ENCODE data around the gene EPHA1.

The EPHA1 gene

GRCh38 chr7:143375298-143376034 is 33.2 kb downstream of the EPHA1 start:
- no peak for DNase-seq (ENCODE audit: low read depth in 1 of 2, low spot score in 1 of 2)

- DNase-seq (ENCODE audit: low read depth in 1 of 2, low spot score in 1 of 2), result no peak
Observed at GRCh38 chr7:143374561-143374960, 34.1 kb downstream of the EPHA1 start.

- no peak for DNase-seq (ENCODE audit: low read depth in 1 of 2, low spot score in 1 of 2)
Observed at GRCh38 chr7:143373255-143373794, 35.3 kb downstream of the EPHA1 start.

GRCh38 chr7:143372070-143372469 is 36.6 kb downstream of the EPHA1 start:
- no peak for DNase-seq (ENCODE audit: low read depth in 1 of 2, low spot score in 1 of 2)

GRCh38 chr7:143369678-143370651 is 38.7 kb downstream of the EPHA1 start:
- DNase-seq (ENCODE audit: low read depth in 1 of 2, low spot score in 1 of 2), result no peak

- no peak for DNase-seq (ENCODE audit: low read depth in 1 of 2, low spot score in 1 of 2)
Observed at GRCh38 chr7:143368387-143368786, 40.3 kb downstream of the EPHA1 start.

GRCh38 chr7:143367972-143368371 is 40.7 kb downstream of the EPHA1 start:
- DNase-seq (ENCODE audit: low read depth in 1 of 2, low spot score in 1 of 2), result no peak

- DNase-seq (ENCODE audit: low read depth in 1 of 2, low spot score in 1 of 2), result no peak
Observed at GRCh38 chr7:143363016-143363937, 45.4 kb downstream of the EPHA1 start.

- DNase-seq (ENCODE audit: low read depth in 1 of 2, low spot score in 1 of 2), result no peak
Observed at GRCh38 chr7:143362131-143363015, 46.3 kb downstream of the EPHA1 start, which contains the start of gene FAM131B. TSS of gene FAM131B (minus strand) at chr7:143362713. CDS start at chr7:143362603, 110 bp downstream.

- DNase-seq (ENCODE audit: low read depth in 1 of 2, low spot score in 1 of 2), result no peak
Observed at GRCh38 chr7:143361552-143362130, 47.0 kb downstream of the EPHA1 start.

GRCh38 chr7:143360788-143361551 is 47.7 kb downstream of the EPHA1 start:
- no peak for DNase-seq (ENCODE audit: low read depth in 1 of 2, low spot score in 1 of 2)

GRCh38 chr7:143359771-143360353 is 48.8 kb downstream of the EPHA1 start:
- no peak for DNase-seq (ENCODE audit: low read depth in 1 of 2, low spot score in 1 of 2)

- DNase-seq (ENCODE audit: low read depth in 1 of 2, low spot score in 1 of 2), result no peak
Observed at GRCh38 chr7:143358626-143359025, 50.0 kb downstream of the EPHA1 start.

- DNase-seq (ENCODE audit: low read depth in 1 of 2, low spot score in 1 of 2), result no peak
Observed at GRCh38 chr7:143356414-143357050, 52.1 kb downstream of the EPHA1 start.

GRCh38 chr7:143355450-143356385 is 52.9 kb downstream of the EPHA1 start:
- DNase-seq (ENCODE audit: low read depth in 1 of 2, low spot score in 1 of 2), result no peak

GRCh38 chr7:143354965-143355364 is 53.7 kb downstream of the EPHA1 start:
- DNase-seq (ENCODE audit: low read depth in 1 of 2, low spot score in 1 of 2), result no peak

- DNase-seq (ENCODE audit: low read depth in 1 of 2, low spot score in 1 of 2), result no peak
Observed at GRCh38 chr7:143354376-143354775, 54.3 kb downstream of the EPHA1 start.
